Colonic mucosa (tissue), 4 donors: ENCODE measurements around the gene RNF149. TPM values are rescaled to one million over a fixed set of nuclear protein-coding genes. Genes with fewer than 3 reads are reported as not detected.

ENCODE experiments used
- DNase-seq: peaks from one replicate; pipeline ENCODE4 v3.0.0-alpha.2; 2020
- H3K27ac ChIP-seq: fragments of 200-600 bp; one replicate; pipeline ENCODE4 v1.8.0; 2021
- H3K27me3 ChIP-seq: fragments of 200-600 bp; one replicate; pipeline ENCODE4 v1.8.0; 2021
- H3K36me3 ChIP-seq: fragments of 200-600 bp; one replicate; pipeline ENCODE4 v1.8.0; 2021
- H3K4me1 ChIP-seq: fragments of 200-600 bp; one replicate; pipeline ENCODE4 v1.8.0; 2021; ENCODE audit warnings: mild to moderate bottlenecking
- H3K4me3 ChIP-seq: fragments of 200-600 bp; one replicate; pipeline ENCODE4 v1.8.0; 2021
- H3K9ac ChIP-seq, 2 donors: one replicate each; pipeline ENCODE4 v1.7.0; 2013; ENCODE audit warnings: control low read depth in 2 of 2, low read depth in 2 of 2, low read length in 2 of 2
- H3K9me3 ChIP-seq: fragments of 200-600 bp; one replicate; pipeline ENCODE4 v1.8.0; 2021
- CTCF ChIP-seq: fragments of 200-600 bp; IDR thresholded peaks from one replicate; pipeline ENCODE4 v1.8.0; 2022; ENCODE audit warnings: antibody characterized with exemption, mild to moderate bottlenecking
- intact Hi-C: fragments of 100-400 bp; cut with DNase I; formaldehyde crosslinking; loops from one replicate; pipeline ENCODE4 v1.14.1; 2022
- total RNA-seq, 2 donors: library from RNA; stranded (reverse); fragmentation: NEBNext Ultra II Directional in 1 of 2; extraction: Animal tissue kit (Norgen Biotek cat#: 25700) in 1 of 2; gene quantifications; one replicate each; pipeline ENCODE4 v1.2.1, GENCODE V29; 2021
- donor health status: healthy.
- donor health status: DM: no; HTN: no; CAD: no.
- donor health status: DM: no; HTN: no; CAD: no.

Gene RNF149
- total RNA-seq = 10 to 100 TPM; 39.6 to 54.8 TPM

GRCh38 chr2:101308432-101309210, at the start of gene RNF149:
RNF149 (minus strand) TSS chr2:101308701; CDS start chr2:101308588, 113 bp downstream.
- Histone ChIP-seq H3K4me1 (no peaks in the 10 kb centered on the region), H3K27me3 (no peaks in the 10 kb centered on the region), H3K9ac (peak within 1 kb of the TSS; percentile 89 to 96), H3K27ac (peak within 1 kb of the TSS; percentile 91), H3K9me3 (no peaks in the 10 kb centered on the region), H3K4me3 (peak within 1 kb of the TSS; percentile 85), H3K36me3 (no peaks in the 10 kb centered on the region)
- TF ChIP-seq CTCF = no peak
- peak; percentile 95 for DNase-seq
- intact Hi-C loops = no loop called here

DNA sequence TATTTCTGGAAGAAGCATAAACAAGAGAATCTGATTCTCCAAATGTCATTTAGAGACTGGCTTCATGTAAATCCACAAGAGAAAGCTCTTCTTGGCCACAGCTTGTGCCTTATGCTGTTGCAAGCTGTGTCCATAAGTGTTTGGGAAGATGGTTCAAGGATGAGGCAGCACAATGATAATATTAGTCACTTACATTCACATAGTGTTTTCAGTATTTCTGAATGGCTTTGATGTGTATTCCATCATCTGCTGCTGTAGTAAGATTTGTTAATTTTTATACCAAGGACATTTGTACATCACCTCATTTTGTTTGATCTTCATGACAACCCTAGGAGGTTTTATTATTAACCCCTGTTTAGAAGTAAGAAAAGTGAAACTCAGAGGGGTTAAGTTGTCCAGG, 48.9 kb upstream of the RNF149 start:
- Histone ChIP-seq H3K27me3 (no peaks in the 10 kb centered on the region), H3K36me3 (no peaks in the 10 kb centered on the region), H3K4me3 (no peak overlapping the region), H3K9me3 (no peaks in the 10 kb centered on the region), H3K27ac (no peak overlapping the region), H3K4me1 (no peaks in the 10 kb centered on the region), H3K9ac (no peak overlapping the region)
- no peak for TF ChIP-seq CTCF
- no peak for DNase-seq
- intact Hi-C loops = no loop called here

- no peak for DNase-seq
Observed at GRCh38 chr2:101356521-101356920, 48.0 kb upstream of the RNF149 start.

DNA sequence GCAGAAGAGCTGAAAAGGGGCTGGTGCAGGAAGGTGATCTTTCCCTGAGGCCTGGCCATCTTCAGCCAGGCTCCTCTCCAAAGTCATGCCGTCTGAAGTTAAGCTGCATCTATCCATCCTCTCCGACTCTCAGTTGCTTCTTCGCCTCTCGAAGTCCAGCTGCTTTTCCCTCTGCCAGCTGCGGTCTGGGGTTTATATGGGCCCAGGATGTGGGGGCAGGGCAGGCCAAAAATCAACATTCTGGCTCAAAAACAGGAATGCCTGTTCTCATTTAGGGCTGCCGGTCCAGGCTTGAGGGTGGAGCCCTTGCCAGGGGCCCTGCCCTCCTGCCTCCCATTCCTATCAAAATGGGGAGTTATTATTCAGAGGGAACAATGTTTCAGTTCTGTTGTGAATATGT, 47.6 kb upstream of the RNF149 start:
- no peak overlapping the region for H3K9ac ChIP-seq

More at GRCh38 chr2:101356521-101356920, 48.0 kb upstream of the RNF149 start:
- no peaks in the 10 kb centered on the region for H3K36me3 ChIP-seq
- intact Hi-C loops = no loop called here
- H3K4me3 ChIP-seq = no peak overlapping the region
- no peaks in the 10 kb centered on the region for H3K27me3 ChIP-seq
- TF ChIP-seq CTCF = no peak
- no peak overlapping the region for H3K9ac ChIP-seq
- no peaks in the 10 kb centered on the region for H3K9me3 ChIP-seq
- no peaks in the 10 kb centered on the region for H3K4me1 ChIP-seq
- no peak overlapping the region for H3K27ac ChIP-seq

GRCh38 chr2:101355401-101356054, 47.0 kb upstream of the RNF149 start:
- Histone ChIP-seq H3K36me3 (no peaks in the 10 kb centered on the region), H3K27ac (no peak overlapping the region), H3K4me3 (no peak overlapping the region), H3K9me3 (no peaks in the 10 kb centered on the region), H3K9ac (no peak overlapping the region), H3K27me3 (no peaks in the 10 kb centered on the region), H3K4me1 (no peaks in the 10 kb centered on the region)
- DNase-seq = no peak
- no peak for TF ChIP-seq CTCF
- intact Hi-C loops = no loop called here

More for the DNA sequence above, 47.6 kb upstream of the RNF149 start:
- Histone ChIP-seq H3K36me3 (no peaks in the 10 kb centered on the region), H3K27ac (no peak overlapping the region), H3K27me3 (no peaks in the 10 kb centered on the region), H3K4me3 (no peak overlapping the region), H3K9me3 (no peaks in the 10 kb centered on the region), H3K4me1 (no peaks in the 10 kb centered on the region)
- intact Hi-C loops = no loop called here
- no peak for TF ChIP-seq CTCF
- DNase-seq = no peak
